H1 (cell line): ENCODE data around the gene CACNG4. TPM values are rescaled to one million over a fixed set of nuclear protein-coding genes. Genes with fewer than 3 reads are reported as not detected.

ENCODE experiments used
- CBX8 ChIP-seq: fragments of 300-800, 300-1000 bp; sonication (generic); IDR thresholded peaks from 2 replicates; pipeline ENCODE4 v1.7.1; 2016; ENCODE audit warnings: low read depth, low read length, borderline replicate concordance
- CHD7 ChIP-seq: fragments of 300-600 bp; sonication (generic); IDR thresholded peaks from 2 replicates; pipeline ENCODE4 v1.7.1; 2012; ENCODE audit warnings: low read length, moderate library complexity, mild to moderate bottlenecking, inconsistent platforms; ENCODE audit not compliant: insufficient replicate concordance
- CTBP2 ChIP-seq: IDR thresholded peaks from 2 replicates; pipeline ENCODE4 v1.7.0; 2011; ENCODE audit warnings: borderline replicate concordance, mild to moderate bottlenecking, moderate library complexity, mixed read lengths, low read length; ENCODE audit not compliant: insufficient read depth, insufficient read length
- GABPA ChIP-seq: IDR thresholded peaks from 2 replicates; pipeline ENCODE4 v1.6.1; 2011; ENCODE audit warnings: mild to moderate bottlenecking, low read length, moderate library complexity, borderline replicate concordance; ENCODE audit not compliant: insufficient read depth
- MAFK ChIP-seq: IDR thresholded peaks from 2 replicates; pipeline ENCODE4 v1.6.1; 2012; ENCODE audit warnings: low read depth, mild to moderate bottlenecking, improper control_type of control experiment, low read length
- RNF2 ChIP-seq: fragments of 200-900, 300-1000 bp; sonication (generic); IDR thresholded peaks from 2 replicates; pipeline ENCODE4 v1.7.1; 2016; ENCODE audit warnings: borderline replicate concordance, low read depth, mild to moderate bottlenecking, antibody characterized with exemption, low read length; ENCODE audit not compliant: poor library complexity, severe bottlenecking; ENCODE audit errors: missing control alignments
- RXRA ChIP-seq: IDR thresholded peaks from 2 replicates; pipeline ENCODE4 v1.6.1; 2011; ENCODE audit warnings: low read depth, mild to moderate bottlenecking, low read length, moderate library complexity; ENCODE audit not compliant: insufficient read depth
- SRF ChIP-seq: IDR thresholded peaks from 2 replicates; pipeline ENCODE4 v1.6.1; 2011; ENCODE audit warnings: mild to moderate bottlenecking, low read depth, low read length, moderate library complexity
- TAF7 ChIP-seq: optimal IDR thresholded peaks from 2 replicates; pipeline ENCODE3; 2011; ENCODE audit warnings: low read depth, mild to moderate bottlenecking, inconsistent platforms, low read length, moderate library complexity, borderline replicate concordance
- polyA plus RNA-seq, 7 experiments: library from polyadenylated mRNA; depleted of rRNA in 3 of 7; stranded (reverse) in 5 of 7; unstranded in 2 of 7; fragments of >200 nt in 5 of 7; fragments of 200-250 nt in 2 of 7; gene quantifications; 1 replicate in 5 of 7; 2 replicates in 1 of 7; 4 replicates in 1 of 7; pipeline versions ENCODE4 v1.2.1 to v1.2.3, GENCODE V29; 2011 to 2013; ENCODE audit warnings: missing spikeins in 2 of 7, mixed read lengths in 2 of 7
- total RNA-seq: library from RNA; stranded (reverse); fragmentation: NEBNext Ultra II Directional; extraction: Animal tissue kit (Norgen Biotek cat#: 25700); gene quantifications from 2 replicates; pipeline ENCODE4 v1.2.1, GENCODE V29; 2021

The CACNG4 gene
- total and polyA plus RNA-seq, 2 of the 8 experiments (the other 6 are each of a cell fraction or from before 2014, with no cell fraction given): 3.6 to 5.6 TPM

- TF ChIP-seq CHD7 (no peak), RNF2 (no peak), MAFK (no peak), CTBP2 (no peak), RXRA (no peak), GABPA (no peak), TAF7 (no peak), CBX8 (no peak), SRF (no peak)
These were observed 57.9 kb downstream of the CACNG4 start (continued) for GRCh38 chr17:67022451-67022810.
